CD14-positive monocyte (primary cell): ENCODE measurements around the gene CEP128. TPM values are rescaled to one million over a fixed set of nuclear protein-coding genes. Genes with fewer than 3 reads are reported as not detected.

Experiments
- DNase-seq, 3 donors: peaks; one replicate each; pipeline ENCODE4 v3.0.0-alpha.2; 2011 to 2022
- H2AFZ ChIP-seq: 2 replicates; pipeline ENCODE4 v1.6.0; 2012; ENCODE audit warnings: mild to moderate bottlenecking, low read depth, low read length, inconsistent platforms; ENCODE audit not compliant: insufficient read depth, poor library complexity, severe bottlenecking
- H3K27ac ChIP-seq, 2 donors: 1 replicate in 1 of 2; 2 replicates in 1 of 2; pipeline ENCODE4 v1.5.1; 2012 to 2013; ENCODE audit warnings: low read length in 2 of 2, control low read depth in 1 of 2, inconsistent platforms in 1 of 2, low read depth in 1 of 2, mild to moderate bottlenecking in 1 of 2
- H3K27me3 ChIP-seq, 2 donors: one replicate each; pipeline versions ENCODE4 v1.6.0 to v1.6.1; 2011 to 2013; ENCODE audit warnings: low read length in 2 of 2; ENCODE audit not compliant: control insufficient read depth in 2 of 2, insufficient read depth in 2 of 2
- H3K36me3 ChIP-seq, 2 donors: replicated peaks in 1 of 2; 1 replicate in 1 of 2; 2 replicates in 1 of 2; pipeline versions ENCODE4 v1.5.1 to v1.6.1; 2012 to 2013; ENCODE audit warnings: low read length in 2 of 2, control low read depth in 1 of 2, inconsistent platforms in 1 of 2, mild to moderate bottlenecking in 1 of 2; ENCODE audit not compliant: insufficient read depth in 2 of 2, control insufficient read depth in 1 of 2
- H3K4me1 ChIP-seq, 2 donors: 1 replicate in 1 of 2; 2 replicates in 1 of 2; pipeline versions ENCODE4 v1.5.1 to v1.6.1; 2012 to 2013; ENCODE audit warnings: low read length in 2 of 2, control low read depth in 1 of 2, inconsistent platforms in 1 of 2, mild to moderate bottlenecking in 1 of 2, moderate library complexity in 1 of 2; ENCODE audit not compliant: insufficient read depth in 2 of 2, control insufficient read depth in 1 of 2
- H3K4me2 ChIP-seq: replicated peaks from 2 replicates; pipeline ENCODE3; 2012; ENCODE audit warnings: low read length, moderate library complexity, mild to moderate bottlenecking; ENCODE audit not compliant: poor library complexity, severe bottlenecking; ENCODE audit errors: extremely low read depth
- H3K4me3 ChIP-seq, 3 experiments: fragments of 200-600 bp in 1 of 3; sonication (generic) in 1 of 3; replicated peaks in 1 of 3; 1 replicate in 2 of 3; 2 replicates in 1 of 3; pipeline ENCODE4 v1.5.1; 2011 to 2013; ENCODE audit warnings: low read length in 3 of 3, mild to moderate bottlenecking in 3 of 3, control low read depth in 2 of 3, low read depth in 2 of 3, inconsistent platforms in 1 of 3, moderate library complexity in 1 of 3
- H3K79me2 ChIP-seq: 2 replicates; pipeline ENCODE4 v1.6.0; 2012; ENCODE audit warnings: mild to moderate bottlenecking, control low read depth, inconsistent platforms, low read length, moderate library complexity; ENCODE audit not compliant: insufficient read depth
- H3K9ac ChIP-seq: 2 replicates; pipeline ENCODE4 v1.6.0; 2017; ENCODE audit warnings: low read length, mild to moderate bottlenecking; ENCODE audit not compliant: insufficient read depth, poor library complexity, severe bottlenecking
- H3K9me3 ChIP-seq, 2 donors: replicated peaks in 1 of 2; 1 replicate in 1 of 2; 2 replicates in 1 of 2; pipeline versions ENCODE4 v1.5.1 to v1.6.1; 2012 to 2013; ENCODE audit warnings: low read length in 2 of 2, control low read depth in 1 of 2; ENCODE audit not compliant: control insufficient read depth in 1 of 2, insufficient read depth in 1 of 2
- H4K20me1 ChIP-seq: 2 replicates; pipeline ENCODE4 v1.6.0; 2012; ENCODE audit warnings: mild to moderate bottlenecking, low read length, control low read depth, moderate library complexity; ENCODE audit not compliant: insufficient read depth
- H3K27ac Mint-ChIP-seq, 7 donors: one replicate each; pipeline ENCODE4 v1.8.0; 2020; ENCODE audit warnings: mild to moderate bottlenecking in 7 of 7, mixed read lengths in 7 of 7, moderate library complexity in 6 of 7, inconsistent platforms in 2 of 7
- H3K27me3 Mint-ChIP-seq, 3 donors: one replicate each; pipeline ENCODE4 v1.8.0; 2021 to 2022; ENCODE audit warnings: low read depth in 3 of 3, mild to moderate bottlenecking in 3 of 3, mixed read lengths in 3 of 3, moderate library complexity in 3 of 3, inconsistent platforms in 1 of 3
- H3K36me3 Mint-ChIP-seq, 2 donors: one replicate each; pipeline ENCODE4 v1.8.0; 2020; ENCODE audit warnings: mixed read lengths in 2 of 2, inconsistent platforms in 1 of 2, mild to moderate bottlenecking in 1 of 2
- H3K4me1 Mint-ChIP-seq: one replicate; pipeline ENCODE4 v1.8.0; 2020; ENCODE audit warnings: mild to moderate bottlenecking, mixed read lengths
- H3K4me3 Mint-ChIP-seq, 2 donors: one replicate each; pipeline ENCODE4 v1.8.0; 2020; ENCODE audit warnings: mild to moderate bottlenecking in 2 of 2, mixed read lengths in 2 of 2, moderate library complexity in 1 of 2
- H3K9me3 Mint-ChIP-seq, 7 donors: one replicate each; pipeline ENCODE4 v1.8.0; 2020 to 2022; ENCODE audit warnings: mixed read lengths in 7 of 7, mild to moderate bottlenecking in 6 of 7, moderate library complexity in 6 of 7, inconsistent platforms in 2 of 7
- CTCF ChIP-seq: fragments of 200-600 bp; IDR thresholded peaks from one replicate; pipeline ENCODE4 v1.8.0; 2022; ENCODE audit warnings: antibody characterized with exemption, mild to moderate bottlenecking
- WGBS: methylation state at CpG from one replicate; pipeline ENCODE4 v1.1.5; 2013; ENCODE audit warnings: missing lambda C conversion rate; ENCODE audit not compliant: insufficient coverage; 5-methylcytosine and 5-hydroxymethylcytosine counted together
- intact Hi-C, 2 donors: fragments of 100-400 bp; cut with micrococcal nuclease; formaldehyde crosslinking; loops; one replicate each; pipeline versions ENCODE4 v1.15.0 to v1.15.1; 2023
- polyA plus RNA-seq, 3 donors: library from polyadenylated mRNA; depleted of rRNA in 1 of 3; unstranded in 2 of 3; stranded (reverse) in 1 of 3; fragments of 300-500 nt in 2 of 3; fragments of >200 nt in 1 of 3; fragmentation: Illumina TruSeq in 2 of 3; gene quantifications; 1 replicate in 2 of 3; 2 replicates in 1 of 3; pipeline ENCODE4 v1.2.3, GENCODE V29; 2012 to 2021

Gene CEP128
- polyA plus RNA-seq, 3 donors = 0.41 to 0.88 (median 0.62) TPM

GRCh38 chr14:80805136-80805535 is 136.4 kb downstream of the CEP128 start:
- Histone ChIP-seq H3K4me3 (no peak overlapping the region), H3K9me3 (peaks cover 3 to 8% of the 10 kb centered on the region in 2 donors), H4K20me1 (no peaks in the 10 kb centered on the region), H3K36me3 (no peaks in the 10 kb centered on the region), H3K79me2 (no peaks in the 10 kb centered on the region), H3K9ac (no peak overlapping the region), H3K4me2 (no peak overlapping the region), H3K4me1 (no peaks in the 10 kb centered on the region), H3K27ac (no peak overlapping the region), H2AFZ (no peak overlapping the region), H3K27me3 (no peaks in the 10 kb centered on the region)
- Mint-ChIP-seq H3K9me3 (peaks cover 8 to 25% (median 20%) of the 10 kb centered on the region in 7 donors), H3K27me3 (no peaks in the 10 kb centered on the region), H3K27ac (no peak overlapping the region), H3K36me3 (peaks cover 23 to 26% of the 10 kb centered on the region in 2 donors), H3K4me3 (no peak overlapping the region), H3K4me1 (no peaks in the 10 kb centered on the region)
- intact Hi-C loops = no loop called here
- WGBS = no CpG with 5 or more reads among the region's 1 CpG
- TF ChIP-seq CTCF = no peak
- DNase-seq = no peak

GRCh38 chr14:80798878-80799277 is 142.7 kb downstream of the CEP128 start:
- 100% methylated on average over 1 of the region's 3 CpGs for whole genome bisulfite sequencing
- peaks cover 4 to 15% of the 10 kb centered on the region in 2 donors for H3K9me3 ChIP-seq

More at GRCh38 chr14:80798878-80799277, 142.7 kb downstream of the CEP128 start:
- Histone ChIP-seq H3K27me3 (no peaks in the 10 kb centered on the region), H3K79me2 (no peaks in the 10 kb centered on the region), H3K36me3 (no peaks in the 10 kb centered on the region), H3K4me1 (no peaks in the 10 kb centered on the region), H2AFZ (no peak overlapping the region), H3K4me2 (no peak overlapping the region), H4K20me1 (no peaks in the 10 kb centered on the region), H3K4me3 (no peak overlapping the region), H3K27ac (no peak overlapping the region), H3K9ac (no peak overlapping the region)
- intact Hi-C loops = no loop called here
- Mint-ChIP-seq H3K27ac (no peak overlapping the region), H3K36me3 (peaks cover 20 to 22% of the 10 kb centered on the region in 2 donors), H3K27me3 (no peaks in the 10 kb centered on the region), H3K4me1 (peaks cover 4% of the 10 kb centered on the region), H3K9me3 (peaks cover 7 to 20% (median 18%) of the 10 kb centered on the region in 7 donors), H3K4me3 (no peak overlapping the region)
- DNase-seq = no peak
- TF ChIP-seq CTCF = no peak
